AG04450 (cell line): Measurements from ENCODE around the gene SLAMF9. TPM values are rescaled to one million over a fixed set of nuclear protein-coding genes. Genes with fewer than 3 reads are reported as not detected.

Experiments used
- CTCF ChIA-PET: fragments of 300-600, 350-600 bp; formaldehyde crosslinking; extraction: SDS; loops from one replicate; lab custom pipeline; 2022; ENCODE audit warnings: antibody characterized with exemption, inconsistent platforms; lab: Charles Lee
- POLR2A ChIA-PET: fragments of 350-600 bp; formaldehyde crosslinking; extraction: SDS; loops from one replicate; lab custom pipeline; 2021; ENCODE audit warnings: antibody characterized with exemption, inconsistent platforms; lab: Yijun Ruan, JAX
- DNase-seq: peaks from one replicate; pipeline ENCODE4 v3.0.0-alpha.2; 2011; ENCODE audit warnings: low read depth, low spot score
- H3K27ac ChIP-seq: one replicate; pipeline ENCODE4 v1.5.1; 2012; ENCODE audit warnings: low read depth, low read length, control low read depth
- H3K27me3 ChIP-seq: one replicate; pipeline ENCODE4 v1.6.0; 2012; ENCODE audit warnings: low read length; ENCODE audit not compliant: control insufficient read depth, insufficient read depth
- H3K4me3 ChIP-seq: 2 replicates; pipeline ENCODE4 v1.5.1; 2011; ENCODE audit warnings: mild to moderate bottlenecking, low read depth, low read length, control low read depth
- H3K9me3 ChIP-seq: 2 replicates; pipeline ENCODE4 v1.5.1; 2012; ENCODE audit warnings: low read length; ENCODE audit not compliant: control insufficient read depth, insufficient read depth
- CTCF ChIP-seq: IDR thresholded peaks from 2 replicates; pipeline ENCODE4 v1.5.1; 2011; ENCODE audit warnings: low read depth, low read length, control low read depth, inconsistent platforms
- polyA plus RNA-seq: library from polyadenylated mRNA; depleted of rRNA; stranded (reverse); fragments of >200 nt; gene quantifications from 2 replicates; pipeline ENCODE4 v1.2.3, GENCODE V29; 2011

SLAMF9 gene
- polyA plus RNA-seq, 1 experiment: not detected

GRCh38 chr1:159994896-159995295 lies 40.9 kb upstream of the SLAMF9 start:
- DNase-seq: no peak
- CTCF ChIA-PET: interaction anchor here (6.3 kb wide), 1 partner anchor 12 kb away, joined by 68 read pairs; no protein-coding TSS in a partner anchor
- H3K27ac ChIP-seq: no peak overlapping the region
- TF ChIP-seq CTCF: no peak
- H3K4me3 ChIP-seq: no peak overlapping the region
- H3K9me3 ChIP-seq: no peaks in the 10 kb centered on the region
- POLR2A ChIA-PET: no interaction called here
- peaks cover under 1% of the 10 kb centered on the region for H3K27me3 ChIP-seq

DNA sequence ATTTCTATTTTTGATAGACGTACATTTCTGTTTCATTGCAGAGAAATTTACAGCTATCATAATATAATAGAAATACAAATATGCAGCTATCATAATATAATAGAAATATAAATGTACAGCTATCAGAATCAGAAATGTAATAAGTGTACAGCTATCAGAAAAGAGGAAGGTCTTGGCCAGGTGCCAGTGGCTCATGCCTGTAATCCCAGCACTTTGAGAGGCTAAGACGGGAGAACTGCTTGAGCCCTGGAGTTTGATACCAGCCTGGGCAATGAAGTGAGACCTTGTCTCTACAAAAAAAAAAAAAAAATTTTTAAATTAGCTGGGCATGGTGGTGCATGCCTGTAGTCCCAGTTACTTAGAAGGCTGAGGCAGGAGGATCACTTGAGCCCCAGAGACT lies 39.9 kb upstream of the SLAMF9 start:
- H3K9me3 ChIP-seq: no peaks in the 10 kb centered on the region
- ChIA-PET POLR2A (no interaction called here), CTCF (interaction anchor here (6.3 kb wide), 1 partner anchor 13 kb away, joined by 68 read pairs; no protein-coding TSS in a partner anchor)
- no peak overlapping the region for H3K4me3 ChIP-seq
- no peak overlapping the region for H3K27ac ChIP-seq
- TF ChIP-seq CTCF: no peak
- peaks cover 3% of the 10 kb centered on the region for H3K27me3 ChIP-seq
- no peak for DNase-seq

GRCh38 chr1:159992161-159992560 lies 38.1 kb upstream of the SLAMF9 start:
- no peak for TF ChIP-seq CTCF
- H3K27me3 ChIP-seq: peaks cover 5% of the 10 kb centered on the region
- ChIA-PET CTCF (interaction anchor here (6.3 kb wide), 1 partner anchor 15 kb away, joined by 68 read pairs; no protein-coding TSS in a partner anchor), POLR2A (no interaction called here)
- no peaks in the 10 kb centered on the region for H3K9me3 ChIP-seq
- no peak overlapping the region for H3K4me3 ChIP-seq
- H3K27ac ChIP-seq: no peak overlapping the region
- no peak for DNase-seq

DNA sequence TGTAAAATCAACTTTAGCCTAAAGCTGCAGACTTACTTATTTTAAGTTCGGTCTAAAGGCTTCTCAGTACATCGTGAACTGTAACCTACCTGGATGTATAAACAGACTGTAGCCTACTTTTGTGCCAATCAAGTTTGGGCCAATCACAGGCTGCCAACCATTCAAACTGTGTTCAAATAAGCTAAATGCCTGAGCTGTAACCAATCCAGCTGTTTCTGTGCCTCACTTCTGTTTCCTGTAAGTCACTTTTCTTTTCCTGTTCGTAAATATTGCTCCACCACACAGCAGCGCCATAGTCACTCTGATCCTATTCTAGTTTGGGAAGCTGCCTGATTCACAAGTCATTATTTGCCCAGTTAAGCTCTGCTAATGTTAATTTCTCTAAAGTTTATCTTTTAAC lies 37.5 kb upstream of the SLAMF9 start:
- Histone ChIP-seq H3K4me3 (no peak overlapping the region), H3K27ac (no peak overlapping the region), H3K9me3 (no peaks in the 10 kb centered on the region), H3K27me3 (peaks cover 5% of the 10 kb centered on the region)
- TF ChIP-seq CTCF: no peak
- ChIA-PET POLR2A (no interaction called here), CTCF (interaction anchor here (6.3 kb wide), 1 partner anchor 15 kb away, joined by 68 read pairs; no protein-coding TSS in a partner anchor)
- no peak for DNase-seq

DNA sequence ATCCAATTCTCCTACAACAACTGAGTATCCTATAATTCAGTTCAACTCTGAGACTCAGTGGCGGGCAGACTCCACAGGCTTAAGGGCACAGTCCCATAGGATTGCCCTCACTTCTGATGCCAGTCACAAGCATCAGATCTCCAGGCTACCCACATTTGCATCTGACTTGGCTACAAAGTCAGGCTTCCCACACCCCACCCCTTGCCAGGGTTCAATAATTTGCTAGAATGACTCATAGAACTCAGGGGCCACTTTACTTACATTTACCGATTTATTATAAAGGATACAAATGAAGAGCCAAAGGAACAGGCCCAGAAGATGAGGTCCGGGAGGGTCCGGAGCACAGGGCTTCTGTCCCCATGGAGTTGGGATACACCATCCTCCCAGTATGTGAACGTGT lies 36.0 kb upstream of the SLAMF9 start:
- H3K9me3 ChIP-seq: no peaks in the 10 kb centered on the region
- no peak for TF ChIP-seq CTCF
- peaks cover 11% of the 10 kb centered on the region for H3K27me3 ChIP-seq
- H3K27ac ChIP-seq: no peak overlapping the region
- ChIA-PET POLR2A (no interaction called here), CTCF (interaction anchor here (0.8 to 2.1 kb wide), 2 partner anchors 17 to 53 kb away, joined by 3 to 21 read pairs; no protein-coding TSS in a partner anchor)
- DNase-seq: no peak
- H3K4me3 ChIP-seq: no peak overlapping the region
